RWPE1 (cell line): Measurements from ENCODE around the gene TBX18.

Source experiments
- CTCF ChIA-PET: fragments of 350-600 bp; sonication (Branson Sonifier 250); formaldehyde crosslinking; extraction: SDS; loops from one replicate; lab custom pipeline; 2021; lab: Yijun Ruan, JAX
- POLR2A ChIA-PET: fragments of 400-600 bp; formaldehyde crosslinking; extraction: SDS; loops from one replicate; lab custom pipeline; 2020; ENCODE audit warnings: antibody characterized with exemption; ENCODE audit not compliant: low non-redundant PET; lab: Yijun Ruan, JAX
- DNase-seq: peaks from one replicate; pipeline ENCODE4 v3.0.0; 2012; ENCODE audit warnings: low spot score
- H3K27ac ChIP-seq: fragments of 450-650 bp; 2 replicates; pipeline ENCODE4 v1.5.1; 2017
- TF ChIP-seq, protein P1 (sequence below): fragments of 450-650 bp; conservative IDR thresholded peaks from 2 replicates; pipeline ENCODE4 v1.5.1; 2017; ENCODE audit warnings: low read depth, mild to moderate bottlenecking

TBX18 gene

DNA sequence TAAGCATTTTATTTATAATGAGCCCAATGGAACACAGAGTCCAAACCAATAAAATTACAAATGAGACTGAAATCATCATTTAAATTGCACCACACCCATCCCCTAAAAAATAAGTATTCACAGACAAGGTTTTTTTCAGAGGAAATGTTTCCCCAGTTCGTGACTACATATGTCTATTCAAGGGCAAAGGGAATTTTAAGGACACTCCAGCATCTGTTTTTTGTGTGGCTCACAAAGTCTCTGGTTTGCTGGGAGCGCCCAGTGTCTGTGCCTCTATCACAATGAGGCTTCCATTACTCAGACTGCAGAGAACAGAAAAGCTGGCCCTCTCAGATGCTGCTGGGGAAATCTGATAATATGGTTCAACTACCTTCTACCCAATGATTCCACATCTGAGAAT is 16.0 kb downstream of the TBX18 start:
- POLR2A ChIA-PET: no interaction called here
- TF ChIP-seq, protein P1, sequence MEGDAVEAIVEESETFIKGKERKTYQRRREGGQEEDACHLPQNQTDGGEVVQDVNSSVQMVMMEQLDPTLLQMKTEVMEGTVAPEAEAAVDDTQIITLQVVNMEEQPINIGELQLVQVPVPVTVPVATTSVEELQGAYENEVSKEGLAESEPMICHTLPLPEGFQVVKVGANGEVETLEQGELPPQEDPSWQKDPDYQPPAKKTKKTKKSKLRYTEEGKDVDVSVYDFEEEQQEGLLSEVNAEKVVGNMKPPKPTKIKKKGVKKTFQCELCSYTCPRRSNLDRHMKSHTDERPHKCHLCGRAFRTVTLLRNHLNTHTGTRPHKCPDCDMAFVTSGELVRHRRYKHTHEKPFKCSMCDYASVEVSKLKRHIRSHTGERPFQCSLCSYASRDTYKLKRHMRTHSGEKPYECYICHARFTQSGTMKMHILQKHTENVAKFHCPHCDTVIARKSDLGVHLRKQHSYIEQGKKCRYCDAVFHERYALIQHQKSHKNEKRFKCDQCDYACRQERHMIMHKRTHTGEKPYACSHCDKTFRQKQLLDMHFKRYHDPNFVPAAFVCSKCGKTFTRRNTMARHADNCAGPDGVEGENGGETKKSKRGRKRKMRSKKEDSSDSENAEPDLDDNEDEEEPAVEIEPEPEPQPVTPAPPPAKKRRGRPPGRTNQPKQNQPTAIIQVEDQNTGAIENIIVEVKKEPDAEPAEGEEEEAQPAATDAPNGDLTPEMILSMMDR: no peak
- CTCF ChIA-PET: interaction anchor here (0.7 kb wide), 2 partner anchors 42 to 789 kb away, joined by 3 read pairs; no protein-coding TSS in a partner anchor
- no peak for DNase-seq
- H3K27ac ChIP-seq: no peak overlapping the region

DNA sequence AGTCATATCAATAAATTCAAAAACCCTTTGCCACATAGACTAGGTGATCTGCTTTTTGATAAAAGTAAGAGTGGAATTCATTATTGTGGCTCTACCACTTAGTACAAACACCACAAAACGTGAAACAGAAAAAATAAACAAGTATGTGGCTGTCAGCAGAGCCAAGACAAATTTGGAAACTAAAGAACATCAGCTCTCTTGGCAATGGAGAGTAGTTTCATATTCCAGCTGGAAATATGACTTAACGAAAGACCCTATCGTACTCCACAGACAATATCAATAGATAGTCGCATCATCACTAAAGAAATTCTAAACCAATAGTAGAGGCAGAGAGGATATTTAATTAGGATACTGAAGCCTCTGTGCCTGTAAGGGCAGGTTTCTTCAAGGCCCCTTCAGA is 20.8 kb downstream of the TBX18 start:
- TF ChIP-seq, protein P1: no peak
- no peak for DNase-seq
- no peak overlapping the region for H3K27ac ChIP-seq
- POLR2A ChIA-PET: no interaction called here
- CTCF ChIA-PET: no interaction called here

DNA sequence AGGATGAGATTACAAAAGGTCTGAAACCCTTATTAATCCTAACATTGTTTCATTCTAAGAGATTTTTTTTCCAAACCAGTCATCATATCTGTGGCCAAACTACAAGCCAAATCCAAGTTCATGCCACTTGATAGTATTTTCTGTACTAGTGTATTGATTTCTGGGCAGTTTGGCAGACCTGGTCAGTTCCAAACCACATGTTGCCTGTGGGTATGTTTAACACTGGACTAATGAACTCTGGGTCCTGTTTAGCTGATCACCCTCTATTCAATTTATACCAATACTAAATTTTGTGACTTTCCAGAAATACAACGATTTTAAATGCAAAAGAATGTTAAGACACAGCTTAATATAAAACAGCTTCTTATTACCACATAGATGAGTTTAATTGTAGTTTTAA is 24.0 kb downstream of the TBX18 start:
- DNase-seq: no peak
- ChIA-PET POLR2A (no interaction called here), CTCF (no interaction called here)
- H3K27ac ChIP-seq: no peak overlapping the region
- TF ChIP-seq, protein P1: no peak

DNA sequence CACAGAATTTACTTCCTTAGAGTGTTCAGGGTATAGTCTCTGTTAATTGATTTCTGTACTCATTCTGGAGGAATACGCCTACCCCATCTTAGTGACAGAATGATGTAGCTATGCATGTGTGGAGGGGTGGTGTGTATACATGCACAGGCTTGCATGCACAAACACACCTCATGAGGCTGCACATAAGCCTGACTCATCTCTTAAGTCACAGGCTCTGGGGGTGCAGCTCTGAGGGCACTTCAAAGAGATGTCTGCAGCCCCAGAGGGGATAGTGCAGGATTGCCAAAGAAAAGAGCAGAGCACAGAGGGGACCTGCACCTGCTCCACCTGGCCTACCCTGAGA is 24.6 kb downstream of the TBX18 start:
- POLR2A ChIA-PET: no interaction called here
- DNase-seq: peak; percentile 88
- TF ChIP-seq, protein P1: no peak
- CTCF ChIA-PET: no interaction called here
- peak overlapping the region; percentile 41 for H3K27ac ChIP-seq

DNA sequence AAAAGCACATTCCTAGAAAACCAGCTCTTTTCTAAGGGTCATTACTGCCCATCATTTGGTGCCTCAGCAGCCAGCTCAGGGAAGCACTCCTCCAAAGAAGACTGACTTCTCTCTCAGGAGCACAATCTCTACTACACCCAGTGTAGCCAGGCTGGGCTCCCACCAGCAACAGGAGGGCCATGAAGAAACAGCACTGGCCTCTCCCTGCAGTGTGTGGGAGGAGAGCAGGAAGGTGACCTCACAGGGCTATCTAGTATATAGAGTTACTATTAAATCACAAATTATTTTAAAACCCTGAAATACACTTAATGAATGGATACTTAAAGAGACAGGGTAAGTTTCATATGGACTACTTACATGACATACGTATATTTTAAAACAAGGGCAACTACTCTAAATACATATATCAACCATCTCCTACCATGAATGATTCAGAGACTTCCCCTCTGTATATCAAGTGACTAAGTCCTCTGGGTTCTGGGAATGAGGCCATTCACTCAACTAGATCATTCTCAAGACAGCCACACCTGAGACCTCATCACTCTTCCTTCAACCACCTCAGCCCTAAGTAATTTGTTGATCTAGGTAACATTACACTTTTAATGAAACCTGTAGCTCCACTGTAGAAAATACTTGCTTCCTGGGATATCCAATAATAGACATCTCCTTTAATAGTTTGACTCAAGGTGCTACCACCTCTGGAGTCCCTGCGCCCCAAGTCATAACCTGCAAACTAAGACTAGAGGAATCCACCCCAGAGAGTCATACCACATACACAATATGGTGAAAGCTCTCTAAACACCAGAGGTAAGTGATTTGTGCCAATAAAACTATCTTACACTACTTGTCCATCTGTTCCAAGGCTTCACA is 25.2 kb downstream of the TBX18 start:
- ChIA-PET CTCF (interaction anchor here (0.6 to 1.0 kb wide), 2 partner anchors 10 to 186 kb away, joined by 4 read pairs; no protein-coding TSS in a partner anchor), POLR2A (no interaction called here)
- TF ChIP-seq, protein P1: no peak
- peak; percentile 55 for DNase-seq
- peak overlapping the region; percentile 59 for H3K27ac ChIP-seq

DNA sequence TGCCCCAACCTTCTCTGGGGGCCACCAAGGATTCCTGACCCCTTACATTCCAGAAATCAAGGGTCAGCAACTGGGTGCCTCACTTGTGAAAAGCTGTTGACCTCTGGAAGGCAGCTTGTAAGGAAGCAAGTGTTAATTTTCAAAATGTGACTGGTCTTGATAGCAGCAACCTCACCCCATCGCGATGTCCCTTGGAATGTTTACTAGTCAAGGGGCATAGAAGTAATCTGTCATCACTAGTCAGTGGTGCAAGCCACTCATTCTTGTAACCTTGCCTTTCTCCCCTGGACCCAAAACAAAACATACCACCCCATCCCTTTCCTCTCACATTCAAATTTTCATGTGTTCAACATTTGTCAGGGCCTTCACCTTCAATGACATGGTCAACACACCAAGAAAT is 30.5 kb downstream of the TBX18 start:
- no peak overlapping the region for H3K27ac ChIP-seq
- TF ChIP-seq, protein P1: no peak
- DNase-seq: no peak
- POLR2A ChIA-PET: no interaction called here
- CTCF ChIA-PET: no interaction called here
